ENCODE data around the gene NDUFV3.

Gene NDUFV3

DNA sequence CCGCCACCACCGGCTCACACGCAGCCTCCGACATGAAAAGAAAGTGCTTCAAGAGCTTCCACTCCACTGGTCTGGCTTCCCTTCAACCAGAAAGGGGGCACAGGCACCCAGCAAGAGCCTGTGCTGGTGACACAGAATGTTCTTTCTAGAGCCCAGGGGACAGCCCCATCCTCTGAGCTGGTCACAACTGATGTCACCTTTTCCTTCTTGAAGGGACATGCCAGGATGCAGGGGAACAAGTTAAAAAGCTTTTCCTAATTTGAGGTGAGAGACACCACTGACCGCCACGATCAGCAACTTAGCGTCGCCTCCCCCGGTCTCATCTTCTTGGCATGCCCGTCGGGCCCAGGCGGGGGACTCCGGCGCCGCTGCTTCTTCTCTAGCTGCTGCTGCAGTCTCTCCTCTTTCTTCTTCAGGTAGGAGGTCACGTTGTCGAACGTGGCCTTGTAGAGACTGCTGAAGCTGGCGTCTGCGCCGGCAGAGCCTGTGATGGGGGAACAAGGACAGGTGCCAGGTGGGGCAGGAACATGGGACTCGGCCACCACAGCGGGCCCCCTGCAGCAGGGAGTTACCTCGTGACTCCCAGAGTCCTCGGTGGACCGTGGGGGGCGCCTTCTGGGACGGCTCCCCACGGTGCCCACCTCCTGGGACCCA, 43.2 kb upstream of the NDUFV3 start:
- H3K4me1 ChIP-seq (ENCODE audit: control insufficient read depth in 2 of 2, insufficient read depth in 2 of 2, low read length in 2 of 2), result no peaks in the 10 kb centered on the region
- peaks cover 59 to 69% of the 10 kb centered on the region in 2 donors for H3K36me3 ChIP-seq (ENCODE audit: control insufficient read depth in 2 of 2, insufficient read depth in 2 of 2, low read length in 2 of 2)
- no peak overlapping the region for H3K4me3 ChIP-seq (ENCODE audit: low read length in 2 of 2)

DNA sequence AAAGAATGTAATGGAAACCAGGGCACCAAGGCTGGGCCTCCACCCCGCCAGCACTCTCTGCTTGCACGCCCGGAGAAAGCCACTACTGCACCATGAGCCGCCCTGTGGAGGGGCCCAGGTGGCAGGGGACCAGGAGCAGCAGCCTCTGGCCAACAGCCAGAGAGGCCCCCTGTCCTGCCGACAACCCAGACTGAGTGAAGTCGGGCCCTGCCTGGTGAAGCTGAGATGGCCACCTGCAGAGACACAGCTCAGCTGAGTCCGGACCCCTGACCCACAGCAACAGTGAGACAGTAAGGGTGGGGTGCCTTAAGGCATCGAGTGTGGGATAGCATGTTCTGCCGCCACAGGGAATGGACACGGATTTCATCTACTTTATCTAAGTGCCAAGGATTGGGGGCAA, 42.6 kb upstream of the NDUFV3 start:
- H3K9ac ChIP-seq (ENCODE audit: low read depth in 1 of 2, low read length in 2 of 2), result no peak overlapping the region
- peaks cover 58 to 74% of the 10 kb centered on the region in 2 donors for H3K36me3 ChIP-seq (ENCODE audit: control insufficient read depth in 2 of 2, insufficient read depth in 2 of 2, low read length in 2 of 2)

More for the DNA sequence above, 43.2 kb upstream of the NDUFV3 start:
- H3K27ac ChIP-seq (ENCODE audit: low read depth in 2 of 2, low read length in 2 of 2), result no peak overlapping the region
- H3K9me3 ChIP-seq (ENCODE audit: control insufficient read depth in 2 of 2, low read length in 2 of 2), result no peaks in the 10 kb centered on the region
- H3K27me3 ChIP-seq (ENCODE audit: control insufficient read depth in 2 of 2, insufficient read depth in 2 of 2, low read length in 2 of 2), result no peaks in the 10 kb centered on the region
- no peak overlapping the region for H3K9ac ChIP-seq (ENCODE audit: low read depth in 1 of 2, low read length in 2 of 2)

DNA sequence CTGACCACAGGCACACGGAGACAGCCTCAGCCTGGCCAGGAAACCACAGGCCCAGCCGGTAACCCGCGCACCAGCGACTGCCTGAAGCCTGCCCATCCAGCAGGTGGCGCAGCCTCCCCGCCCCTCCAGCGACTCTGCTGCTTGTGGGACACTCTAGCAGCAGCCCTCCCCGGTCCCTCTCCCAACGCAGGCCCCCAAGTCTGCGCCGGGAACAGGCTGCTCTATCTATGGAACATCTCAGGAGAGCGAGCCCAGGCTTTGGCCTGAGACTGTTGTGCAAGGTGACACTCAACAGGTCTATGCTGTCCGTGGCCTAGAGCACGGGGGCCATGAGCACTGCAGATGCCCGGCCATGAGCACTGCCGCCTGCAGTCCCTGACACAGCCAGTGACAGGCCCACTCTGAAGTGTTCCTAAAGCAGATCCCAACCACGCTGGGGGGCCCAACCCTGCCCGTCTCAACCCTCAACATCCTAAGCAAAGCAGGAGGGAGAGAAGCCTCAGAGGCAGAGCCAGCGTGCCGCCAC, 42.2 kb upstream of the NDUFV3 start:
- H3K4me3 ChIP-seq (ENCODE audit: low read length in 2 of 2), result no peak overlapping the region
- no peaks in the 10 kb centered on the region for H3K4me1 ChIP-seq (ENCODE audit: control insufficient read depth in 2 of 2, insufficient read depth in 2 of 2, low read length in 2 of 2)
- no peak overlapping the region for H3K9ac ChIP-seq (ENCODE audit: low read depth in 1 of 2, low read length in 2 of 2)
- no peak overlapping the region for H3K27ac ChIP-seq (ENCODE audit: low read depth in 2 of 2, low read length in 2 of 2)
- H3K27me3 ChIP-seq (ENCODE audit: control insufficient read depth in 2 of 2, insufficient read depth in 2 of 2, low read length in 2 of 2), result no peaks in the 10 kb centered on the region
- H3K36me3 ChIP-seq (ENCODE audit: control insufficient read depth in 2 of 2, insufficient read depth in 2 of 2, low read length in 2 of 2), result peaks cover 61 to 76% of the 10 kb centered on the region in 2 donors
- H3K9me3 ChIP-seq (ENCODE audit: control insufficient read depth in 2 of 2, low read length in 2 of 2), result no peaks in the 10 kb centered on the region

More for the DNA sequence above, 42.6 kb upstream of the NDUFV3 start:
- H3K4me3 ChIP-seq (ENCODE audit: low read length in 2 of 2), result no peak overlapping the region
- no peak overlapping the region for H3K27ac ChIP-seq (ENCODE audit: low read depth in 2 of 2, low read length in 2 of 2)
- no peaks in the 10 kb centered on the region for H3K4me1 ChIP-seq (ENCODE audit: control insufficient read depth in 2 of 2, insufficient read depth in 2 of 2, low read length in 2 of 2)
- no peaks in the 10 kb centered on the region for H3K27me3 ChIP-seq (ENCODE audit: control insufficient read depth in 2 of 2, insufficient read depth in 2 of 2, low read length in 2 of 2)
- no peaks in the 10 kb centered on the region for H3K9me3 ChIP-seq (ENCODE audit: control insufficient read depth in 2 of 2, low read length in 2 of 2)

DNA sequence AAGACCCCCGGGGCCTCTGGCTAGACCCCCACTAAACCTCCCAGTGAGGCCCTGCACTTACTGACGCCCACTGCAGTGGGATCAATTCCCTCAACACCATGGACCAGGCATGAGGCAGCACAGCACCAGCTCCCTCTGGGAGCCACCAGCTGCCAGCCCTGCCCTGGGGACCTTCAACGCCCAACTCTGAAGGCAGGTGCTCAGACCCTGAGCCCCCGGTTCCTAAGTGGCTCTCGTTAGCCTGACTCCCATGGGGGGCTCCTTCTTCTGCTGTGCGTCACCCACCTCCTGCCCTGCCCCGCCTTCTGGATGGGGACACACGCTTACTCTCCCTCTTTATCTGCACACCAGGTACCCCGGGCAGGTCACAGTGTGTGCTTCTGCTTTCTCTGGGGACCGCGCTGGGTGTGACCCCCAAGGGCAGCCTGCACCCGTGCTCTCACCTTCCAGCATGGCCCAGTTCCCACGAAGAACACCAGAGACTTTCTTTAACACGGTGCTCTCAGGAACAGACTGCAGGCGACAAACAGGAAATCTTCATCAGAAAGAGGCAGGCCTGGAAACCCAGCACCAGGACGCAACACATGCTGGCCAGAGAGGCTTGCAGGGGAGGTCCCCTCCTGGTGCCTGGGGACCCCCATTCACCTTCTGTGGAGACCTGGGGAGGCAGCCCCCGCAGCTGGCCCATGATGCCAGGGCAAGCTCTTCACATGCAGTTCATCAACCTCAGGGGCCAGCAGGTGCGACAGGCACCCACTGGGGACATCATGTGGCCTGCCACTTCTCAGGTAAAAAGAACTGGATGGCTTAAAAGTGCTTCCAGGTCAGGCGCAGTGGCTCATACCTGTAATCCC, 41.1 kb upstream of the NDUFV3 start:
- no peak overlapping the region for H3K27ac ChIP-seq (ENCODE audit: low read depth in 2 of 2, low read length in 2 of 2)
- no peak overlapping the region for H3K9ac ChIP-seq (ENCODE audit: low read depth in 1 of 2, low read length in 2 of 2)
- no peaks in the 10 kb centered on the region for H3K4me1 ChIP-seq (ENCODE audit: control insufficient read depth in 2 of 2, insufficient read depth in 2 of 2, low read length in 2 of 2)
- H3K36me3 ChIP-seq (ENCODE audit: control insufficient read depth in 2 of 2, insufficient read depth in 2 of 2, low read length in 2 of 2), result peaks cover 65 to 78% of the 10 kb centered on the region in 2 donors
- H3K9me3 ChIP-seq (ENCODE audit: control insufficient read depth in 2 of 2, low read length in 2 of 2), result no peaks in the 10 kb centered on the region
- H3K27me3 ChIP-seq (ENCODE audit: control insufficient read depth in 2 of 2, insufficient read depth in 2 of 2, low read length in 2 of 2), result no peaks in the 10 kb centered on the region
- H3K4me3 ChIP-seq (ENCODE audit: low read length in 2 of 2), result no peak overlapping the region

DNA sequence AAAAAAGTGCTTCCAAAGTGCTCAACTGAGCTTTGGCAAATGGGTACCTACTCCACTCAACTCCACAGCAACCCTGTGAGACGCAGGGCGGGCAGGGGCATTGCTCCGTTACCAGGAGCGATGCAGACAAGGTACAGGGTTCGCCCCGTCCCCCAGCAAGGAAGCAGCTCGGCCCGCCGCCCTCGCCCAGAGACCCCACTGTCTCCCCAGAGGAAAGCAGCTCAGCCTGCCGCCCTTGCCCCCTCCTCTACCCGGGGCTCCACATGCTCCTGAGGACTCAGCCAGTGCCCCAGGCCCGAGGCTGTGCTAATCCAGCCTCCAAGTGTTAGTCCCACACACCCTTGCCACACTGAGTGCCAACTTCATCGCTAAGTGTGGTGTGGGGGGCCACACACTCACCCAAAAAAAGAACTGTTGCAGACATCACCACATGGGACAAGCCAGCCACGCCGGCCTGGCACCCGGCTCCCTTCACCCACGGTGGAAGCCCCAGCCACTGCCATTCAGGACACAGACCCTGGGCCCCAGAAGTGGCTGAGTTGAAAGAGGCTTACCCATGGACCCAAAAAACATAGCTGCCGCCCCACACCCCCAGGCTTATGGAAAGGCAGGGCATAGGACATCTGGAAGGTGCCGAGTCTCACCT, 40.1 kb upstream of the NDUFV3 start:
- H3K27ac ChIP-seq (ENCODE audit: low read depth in 2 of 2, low read length in 2 of 2), result no peak overlapping the region
- no peaks in the 10 kb centered on the region for H3K9me3 ChIP-seq (ENCODE audit: control insufficient read depth in 2 of 2, low read length in 2 of 2)
- peaks cover 70 to 79% of the 10 kb centered on the region in 2 donors for H3K36me3 ChIP-seq (ENCODE audit: control insufficient read depth in 2 of 2, insufficient read depth in 2 of 2, low read length in 2 of 2)
- H3K4me1 ChIP-seq (ENCODE audit: control insufficient read depth in 2 of 2, insufficient read depth in 2 of 2, low read length in 2 of 2), result no peaks in the 10 kb centered on the region
- no peak overlapping the region for H3K9ac ChIP-seq (ENCODE audit: low read depth in 1 of 2, low read length in 2 of 2)
- no peak overlapping the region for H3K4me3 ChIP-seq (ENCODE audit: low read length in 2 of 2)
- no peaks in the 10 kb centered on the region for H3K27me3 ChIP-seq (ENCODE audit: control insufficient read depth in 2 of 2, insufficient read depth in 2 of 2, low read length in 2 of 2)

DNA sequence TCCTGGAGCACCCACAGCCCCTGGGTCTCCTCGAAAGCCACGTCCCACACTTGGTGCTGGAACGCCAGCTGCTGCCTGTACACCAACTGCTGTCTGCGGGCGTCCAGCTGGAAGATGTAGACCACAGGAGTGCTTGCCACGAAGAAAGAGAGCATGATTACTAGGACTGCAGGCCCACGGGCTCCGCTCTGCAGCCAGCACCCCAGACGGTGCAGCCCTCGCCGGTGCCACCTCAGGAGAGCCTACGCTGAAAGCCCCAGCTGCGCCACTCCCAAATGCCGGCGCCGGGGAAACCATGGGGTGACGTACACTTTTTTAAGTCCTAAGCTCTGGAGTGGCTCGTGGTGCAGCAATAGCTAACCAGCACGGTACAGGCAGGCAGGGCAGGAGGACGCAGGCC, 39.5 kb upstream of the NDUFV3 start:
- Histone ChIP-seq H3K9ac (ENCODE audit: low read depth in 1 of 2, low read length in 2 of 2) (no peak overlapping the region), H3K4me1 (ENCODE audit: control insufficient read depth in 2 of 2, insufficient read depth in 2 of 2, low read length in 2 of 2) (no peaks in the 10 kb centered on the region), H3K9me3 (ENCODE audit: control insufficient read depth in 2 of 2, low read length in 2 of 2) (no peaks in the 10 kb centered on the region), H3K27ac (ENCODE audit: low read depth in 2 of 2, low read length in 2 of 2) (no peak overlapping the region), H3K4me3 (ENCODE audit: low read length in 2 of 2) (no peak overlapping the region), H3K36me3 (ENCODE audit: control insufficient read depth in 2 of 2, insufficient read depth in 2 of 2, low read length in 2 of 2) (peaks cover 76 to 81% of the 10 kb centered on the region in 2 donors), H3K27me3 (ENCODE audit: control insufficient read depth in 2 of 2, insufficient read depth in 2 of 2, low read length in 2 of 2) (no peaks in the 10 kb centered on the region)

DNA sequence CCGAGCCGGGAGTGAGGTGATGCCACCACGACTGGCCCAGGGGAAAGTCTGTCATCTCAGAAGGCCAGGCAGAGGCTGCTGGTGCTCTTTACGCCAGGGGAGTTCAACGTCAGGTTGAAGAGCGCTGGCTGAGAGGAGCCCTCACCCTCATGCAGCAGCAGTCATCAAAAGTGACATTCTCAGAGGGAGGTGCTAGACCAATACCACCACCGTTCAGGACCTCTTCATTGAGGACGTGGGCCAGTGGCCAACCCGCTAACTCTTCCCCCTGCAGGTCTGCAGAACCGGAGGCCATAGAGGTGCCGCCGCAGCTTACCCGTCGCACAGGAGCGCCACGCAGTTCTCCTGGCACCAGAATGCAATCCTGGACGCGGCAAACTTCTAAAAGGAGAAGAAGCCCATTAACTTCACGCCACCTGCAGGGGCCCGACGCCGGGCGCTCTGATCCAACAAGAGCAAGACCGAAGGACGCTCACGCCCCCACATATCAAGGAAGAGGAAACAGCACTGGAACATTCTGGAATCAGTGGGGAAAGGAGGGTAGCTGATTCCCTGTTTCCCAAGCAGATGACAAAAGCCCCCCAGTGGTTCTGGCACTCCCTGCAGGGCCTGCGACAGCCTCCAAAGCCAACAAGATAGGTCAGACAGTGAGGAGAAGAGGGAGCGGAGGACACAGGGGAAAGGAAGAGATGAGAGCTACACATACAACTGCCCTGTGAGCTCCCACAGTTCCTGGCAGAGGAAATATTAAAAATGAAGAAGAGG, 38.7 kb upstream of the NDUFV3 start:
- no peaks in the 10 kb centered on the region for H3K9me3 ChIP-seq (ENCODE audit: control insufficient read depth in 2 of 2, low read length in 2 of 2)
- H3K4me1 ChIP-seq (ENCODE audit: control insufficient read depth in 2 of 2, insufficient read depth in 2 of 2, low read length in 2 of 2), result no peaks in the 10 kb centered on the region
- H3K27me3 ChIP-seq (ENCODE audit: control insufficient read depth in 2 of 2, insufficient read depth in 2 of 2, low read length in 2 of 2), result no peaks in the 10 kb centered on the region
- H3K9ac ChIP-seq (ENCODE audit: low read depth in 1 of 2, low read length in 2 of 2), result no peak overlapping the region
- peaks cover 73 to 81% of the 10 kb centered on the region in 2 donors for H3K36me3 ChIP-seq (ENCODE audit: control insufficient read depth in 2 of 2, insufficient read depth in 2 of 2, low read length in 2 of 2)
- no peak overlapping the region for H3K27ac ChIP-seq (ENCODE audit: low read depth in 2 of 2, low read length in 2 of 2)
- no peak overlapping the region for H3K4me3 ChIP-seq (ENCODE audit: low read length in 2 of 2)

DNA sequence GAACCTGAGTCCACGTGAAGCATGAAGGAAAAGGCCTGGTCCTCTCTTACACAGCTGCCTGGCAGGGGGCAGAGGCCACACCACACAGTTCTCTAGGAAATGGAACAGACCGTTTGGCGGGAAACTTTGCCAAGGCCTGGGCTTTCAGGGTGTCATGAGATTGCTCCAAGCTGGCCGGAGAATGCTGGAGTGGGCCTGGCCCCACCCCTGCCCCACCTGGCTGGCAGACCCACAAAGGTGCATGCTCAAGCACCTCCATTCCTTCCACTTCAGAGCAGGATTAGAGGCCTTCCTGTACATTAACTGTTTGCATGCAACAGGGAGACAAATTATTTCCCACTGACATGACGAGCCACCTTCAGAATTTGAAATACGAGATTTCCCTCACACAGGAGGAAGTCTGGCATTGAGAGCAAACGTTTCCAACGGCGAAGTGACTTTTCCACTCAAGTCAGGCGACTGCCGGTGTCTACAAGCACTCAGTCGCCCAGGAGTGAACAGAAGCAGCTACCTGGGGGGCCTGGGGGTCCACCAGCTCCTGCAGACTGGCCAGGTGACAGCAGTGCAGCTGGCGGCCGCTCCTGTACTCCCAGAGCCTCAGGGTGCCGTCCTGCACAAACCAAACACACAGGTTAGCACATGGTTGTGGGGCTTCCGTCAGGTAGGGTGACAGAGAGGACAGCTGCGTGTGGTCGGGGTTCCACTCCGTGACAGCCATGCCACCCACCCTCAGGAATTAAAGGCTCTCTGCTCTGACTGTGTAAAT, 37.8 kb upstream of the NDUFV3 start:
- Histone ChIP-seq H3K27ac (ENCODE audit: low read depth in 2 of 2, low read length in 2 of 2) (no peak overlapping the region), H3K4me3 (ENCODE audit: low read length in 2 of 2) (no peak overlapping the region), H3K9me3 (ENCODE audit: control insufficient read depth in 2 of 2, low read length in 2 of 2) (no peaks in the 10 kb centered on the region), H3K4me1 (ENCODE audit: control insufficient read depth in 2 of 2, insufficient read depth in 2 of 2, low read length in 2 of 2) (no peaks in the 10 kb centered on the region), H3K27me3 (ENCODE audit: control insufficient read depth in 2 of 2, insufficient read depth in 2 of 2, low read length in 2 of 2) (no peaks in the 10 kb centered on the region), H3K9ac (ENCODE audit: low read depth in 1 of 2, low read length in 2 of 2) (no peak overlapping the region), H3K36me3 (ENCODE audit: control insufficient read depth in 2 of 2, insufficient read depth in 2 of 2, low read length in 2 of 2) (peaks cover 66 to 77% of the 10 kb centered on the region in 2 donors)

DNA sequence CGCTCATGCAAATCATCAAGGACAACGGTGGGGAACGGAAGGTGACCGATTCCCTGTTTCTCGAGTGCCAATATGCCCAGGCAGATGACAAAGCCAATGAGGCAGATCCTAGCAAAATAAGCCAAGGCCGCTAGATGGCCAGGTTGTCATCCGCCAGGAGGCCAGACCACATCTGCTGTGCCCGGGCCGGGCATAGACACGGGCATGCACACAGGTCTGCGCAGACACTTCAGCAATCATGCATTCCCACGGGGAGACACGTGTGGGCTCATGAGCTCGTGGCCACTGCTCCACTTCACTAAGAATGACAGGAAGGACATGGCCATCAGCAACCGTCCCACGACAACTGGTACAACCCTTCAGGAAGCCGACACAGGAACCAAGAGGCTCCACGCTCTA, 37.2 kb upstream of the NDUFV3 start:
- Histone ChIP-seq H3K4me1 (ENCODE audit: control insufficient read depth in 2 of 2, insufficient read depth in 2 of 2, low read length in 2 of 2) (no peaks in the 10 kb centered on the region), H3K9me3 (ENCODE audit: control insufficient read depth in 2 of 2, low read length in 2 of 2) (no peaks in the 10 kb centered on the region), H3K27me3 (ENCODE audit: control insufficient read depth in 2 of 2, insufficient read depth in 2 of 2, low read length in 2 of 2) (no peaks in the 10 kb centered on the region), H3K4me3 (ENCODE audit: low read length in 2 of 2) (no peak overlapping the region), H3K27ac (ENCODE audit: low read depth in 2 of 2, low read length in 2 of 2) (no peak overlapping the region), H3K36me3 (ENCODE audit: control insufficient read depth in 2 of 2, insufficient read depth in 2 of 2, low read length in 2 of 2) (peaks cover 60 to 75% of the 10 kb centered on the region in 2 donors), H3K9ac (ENCODE audit: low read depth in 1 of 2, low read length in 2 of 2) (no peak overlapping the region)

Measured in mucosa of rectum (tissue), 2 donors.